NCI-H748 (cell line): ENCODE data around the gene TNKS1BP1.
"Not testable (repeated sequence)": the region's sequence is repeated elsewhere in the genome, so short reads cannot be mapped to it uniquely, and the experiment has no call there.

Experiments used
- DNase-seq: peaks from one replicate; lab custom pipeline; 2025; ENCODE audit not compliant: unreplicated experiment; lab: John Stamatoyannopoulos, UW

TNKS1BP1 gene

DNA sequence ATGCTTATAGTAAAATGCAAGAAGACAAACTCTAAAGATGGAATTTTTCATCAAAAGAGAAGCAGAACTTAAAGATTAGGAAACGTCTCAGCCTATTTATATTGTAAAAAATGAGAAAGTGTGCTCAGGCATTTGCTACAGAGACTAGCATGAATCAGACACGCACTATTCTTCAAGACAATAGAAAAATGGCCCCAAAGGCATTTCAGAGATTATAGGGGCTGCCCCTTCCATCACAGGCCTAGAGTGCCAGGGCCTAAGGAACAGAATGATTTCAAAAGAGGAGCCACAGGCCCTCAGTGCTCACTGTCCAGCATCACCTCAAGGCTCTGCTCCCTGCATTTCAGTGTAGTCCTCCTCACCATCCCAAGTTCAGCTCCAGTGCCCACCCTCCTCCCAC lies 27.5 kb downstream of the TNKS1BP1 start:
- no peak for DNase-seq

DNA sequence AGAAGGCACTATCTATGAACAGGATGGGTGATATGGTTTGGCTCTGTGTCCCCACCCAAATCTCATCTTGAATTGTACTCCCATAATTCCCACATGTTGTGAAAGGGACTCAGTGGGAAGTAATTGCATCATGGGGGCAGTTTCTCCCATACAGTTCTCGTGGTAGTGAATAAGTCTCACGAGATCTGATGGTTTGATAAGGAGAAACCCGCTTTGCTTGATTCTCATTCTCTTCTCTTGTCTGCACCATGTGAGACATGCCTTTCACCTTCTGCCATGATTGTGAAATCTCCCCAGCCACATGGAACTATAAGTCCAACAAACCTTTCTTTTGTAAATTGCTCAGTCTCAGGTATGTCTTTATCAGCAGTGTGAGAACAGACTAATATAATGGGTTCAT lies 28.5 kb downstream of the TNKS1BP1 start:
- not testable (repeated sequence) for DNase-seq

DNA sequence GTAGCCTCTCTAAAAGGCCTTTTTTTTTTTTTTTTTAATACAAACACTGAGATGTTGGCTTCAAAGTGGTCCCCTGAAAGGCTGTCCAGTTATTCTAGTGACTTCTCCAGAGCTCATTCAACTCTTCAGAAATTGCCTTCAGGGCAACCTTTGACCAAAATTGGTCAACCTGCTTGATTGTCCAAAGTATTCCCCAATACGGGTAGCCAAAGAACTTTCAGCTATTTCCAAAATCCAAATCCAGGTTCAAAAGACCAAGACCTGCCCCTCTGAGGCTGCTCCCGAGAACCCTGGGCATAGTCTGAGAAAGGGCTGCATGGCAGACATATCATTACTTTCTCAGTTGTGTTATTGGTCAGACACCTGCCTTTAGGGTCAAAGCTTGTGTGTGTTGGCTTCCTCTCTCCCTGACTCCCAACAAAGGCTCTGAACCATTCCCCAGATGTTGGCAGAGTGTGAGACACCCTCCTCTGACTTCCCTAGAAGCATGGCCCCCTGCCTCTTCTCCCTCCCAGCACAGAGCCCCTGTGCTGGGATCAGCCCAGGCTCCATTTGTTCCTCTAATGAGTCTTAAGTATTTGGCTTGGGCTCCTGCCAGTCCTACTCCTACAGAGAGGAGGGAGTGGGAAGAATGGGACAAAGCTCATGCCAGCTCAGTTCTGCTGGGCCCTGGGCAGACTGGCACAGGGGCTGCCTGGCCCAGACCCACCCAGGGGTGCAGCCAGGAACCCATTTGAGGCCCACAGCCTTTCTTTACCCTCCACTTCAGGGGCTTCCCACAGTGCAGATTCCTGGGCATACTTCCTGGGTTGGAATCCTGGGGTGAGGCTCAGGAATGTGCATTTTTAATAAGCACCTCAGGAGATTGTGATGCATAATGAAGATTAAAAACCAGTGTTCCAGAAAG lies 30.3 kb downstream of the TNKS1BP1 start:
- DNase-seq: peak; percentile 12

DNA sequence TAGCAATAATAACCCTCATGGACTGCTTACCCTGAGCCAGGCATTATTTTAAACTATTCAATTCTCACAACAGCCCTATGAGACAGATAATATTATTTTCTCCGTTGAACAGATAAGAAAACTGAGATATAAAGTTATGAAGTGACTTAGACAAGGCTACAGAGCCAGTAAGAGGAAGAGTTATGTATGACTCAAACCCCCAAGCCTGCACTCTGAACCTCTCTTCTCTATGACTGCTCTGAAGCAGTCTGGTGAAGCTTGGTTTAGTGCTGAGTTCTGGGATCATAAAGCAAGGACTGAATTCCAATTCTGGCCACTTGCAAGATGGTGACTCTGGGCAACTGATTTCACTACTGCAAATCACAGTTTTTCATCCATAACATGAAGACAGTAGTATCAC lies 34.5 kb downstream of the TNKS1BP1 start:
- no peak for DNase-seq

DNA sequence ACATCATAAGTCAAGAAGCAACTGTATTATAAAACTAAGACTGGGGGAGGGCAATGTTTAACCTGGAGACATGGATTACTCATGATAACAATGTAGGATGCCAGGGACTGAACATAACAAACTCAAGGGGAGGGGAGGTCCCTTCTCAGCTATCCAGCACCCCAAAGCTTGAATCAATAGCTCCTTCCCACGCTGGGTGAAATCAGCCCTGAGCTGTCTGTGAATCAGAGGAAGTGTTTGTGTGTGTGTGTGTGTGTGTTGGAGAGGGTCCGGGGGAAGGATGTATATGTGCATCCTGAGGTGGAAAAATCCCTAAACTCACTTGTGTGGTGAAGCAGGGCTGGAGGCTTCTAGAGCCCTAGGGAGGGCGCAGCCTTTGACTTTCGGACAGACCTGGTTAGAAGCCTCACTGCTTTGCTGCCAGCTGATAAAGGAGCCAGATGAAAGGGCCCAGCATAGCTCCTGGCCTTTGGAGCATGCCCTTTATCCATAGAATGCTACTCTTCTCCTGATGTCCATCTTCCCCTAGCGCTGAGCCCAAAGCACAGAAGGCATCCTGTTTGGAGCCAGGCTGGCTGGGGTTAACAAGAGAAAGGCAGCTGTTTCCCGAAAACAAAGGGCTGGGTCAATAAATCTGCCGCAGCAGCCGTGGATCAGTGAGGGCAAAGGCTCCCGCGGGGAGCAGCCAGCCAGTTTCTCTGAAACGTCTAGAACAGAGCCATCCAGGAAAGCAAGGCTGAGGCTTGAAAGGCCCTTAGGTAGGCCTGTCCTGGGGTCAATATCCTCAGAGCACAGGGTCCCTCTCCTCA lies 35.8 kb downstream of the TNKS1BP1 start:
- DNase-seq: peak; percentile 84

DNA sequence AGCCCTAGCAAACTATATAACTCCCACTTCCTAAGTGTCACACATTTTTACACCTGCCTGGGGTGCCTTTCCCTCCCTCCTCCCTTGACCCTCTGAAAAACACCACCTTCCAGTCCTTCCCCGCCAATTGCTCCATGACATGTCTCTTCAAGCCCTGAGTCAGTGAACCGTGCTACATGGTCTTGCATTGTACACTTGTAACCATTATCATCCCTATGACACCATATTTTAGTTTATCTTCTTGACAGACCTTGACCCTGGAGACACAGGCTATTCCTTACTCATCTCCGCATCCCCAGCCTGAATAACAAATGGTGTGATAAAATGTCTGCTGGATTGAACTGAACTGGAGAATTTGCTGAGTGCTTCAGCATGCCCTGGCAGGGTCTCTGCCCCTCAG lies 36.9 kb downstream of the TNKS1BP1 start:
- DNase-seq: no peak

DNA sequence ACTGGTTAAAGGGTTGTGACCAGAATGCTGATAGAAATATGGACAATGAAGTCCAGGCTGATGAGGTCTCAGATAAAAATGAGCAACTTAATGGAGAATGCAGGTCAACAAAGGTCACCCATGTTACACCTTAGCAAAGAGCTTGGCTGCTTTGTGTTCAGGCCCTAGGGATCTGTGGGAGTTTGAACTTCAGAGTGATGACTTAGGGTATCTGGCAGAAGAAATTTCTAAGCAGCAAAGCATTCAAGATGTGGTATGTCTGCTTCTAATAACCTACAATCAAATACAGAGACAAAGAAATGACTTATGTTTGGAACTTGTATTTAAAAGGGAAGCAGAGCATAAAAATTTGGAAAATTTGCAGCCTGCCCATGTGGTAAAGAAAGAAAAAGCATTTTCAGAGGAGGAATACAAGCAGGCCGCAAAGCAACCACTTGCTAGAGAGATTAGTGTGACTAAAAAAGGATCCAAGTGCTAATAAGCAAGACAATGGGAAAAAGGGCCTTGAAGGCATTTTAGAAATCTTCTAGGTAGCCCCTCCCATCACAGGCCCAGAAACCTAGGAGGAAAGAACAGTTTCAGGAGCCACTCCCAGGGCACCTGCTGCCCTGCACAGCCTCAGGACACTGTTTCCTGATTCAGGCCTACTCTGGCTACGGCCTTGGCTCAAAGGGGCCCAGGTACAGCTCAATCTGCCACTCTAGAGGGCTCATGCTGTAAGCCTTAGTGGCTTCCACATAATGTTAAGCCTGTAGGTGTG lies 41.3 kb downstream of the TNKS1BP1 start:
- DNase-seq: no peak

DNA sequence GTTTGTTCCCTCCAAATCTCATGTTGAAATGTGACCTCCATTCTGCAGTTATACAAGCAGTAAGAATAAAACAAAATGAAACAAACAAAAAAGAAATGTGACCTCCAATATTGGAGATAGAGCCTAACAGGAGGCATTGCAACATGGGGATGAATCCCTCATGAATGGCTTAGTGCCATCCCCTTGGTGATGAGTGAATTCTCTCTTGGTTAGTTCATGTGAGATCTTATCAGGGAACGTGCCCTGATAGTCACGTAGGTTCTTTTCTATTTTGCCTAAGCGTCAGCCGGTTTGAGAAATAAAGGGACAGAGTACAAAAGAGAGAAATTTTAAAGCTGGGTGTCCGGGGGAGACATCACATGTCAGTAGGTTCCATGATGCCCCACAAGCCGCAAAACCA lies 43.2 kb downstream of the TNKS1BP1 start:
- not testable (repeated sequence) for DNase-seq

DNA sequence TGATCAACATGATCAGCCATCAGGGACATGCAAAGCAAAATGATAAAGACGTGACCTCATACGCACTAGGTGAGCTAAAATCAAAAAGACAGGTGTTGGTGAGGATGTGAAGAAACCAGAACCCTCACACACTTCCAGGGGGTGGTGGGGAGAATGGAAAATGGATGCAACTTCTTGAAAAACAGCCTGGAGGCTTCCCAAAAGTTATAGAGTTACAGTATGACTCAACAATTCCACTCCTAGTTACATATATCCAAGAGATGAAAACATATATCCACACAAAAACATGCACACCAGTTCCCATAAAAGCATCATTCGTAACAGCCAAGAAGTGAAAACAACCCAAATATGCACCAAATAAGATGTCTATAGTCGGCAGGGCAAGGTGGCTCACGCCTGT lies 45.6 kb downstream of the TNKS1BP1 start:
- DNase-seq: no peak

DNA sequence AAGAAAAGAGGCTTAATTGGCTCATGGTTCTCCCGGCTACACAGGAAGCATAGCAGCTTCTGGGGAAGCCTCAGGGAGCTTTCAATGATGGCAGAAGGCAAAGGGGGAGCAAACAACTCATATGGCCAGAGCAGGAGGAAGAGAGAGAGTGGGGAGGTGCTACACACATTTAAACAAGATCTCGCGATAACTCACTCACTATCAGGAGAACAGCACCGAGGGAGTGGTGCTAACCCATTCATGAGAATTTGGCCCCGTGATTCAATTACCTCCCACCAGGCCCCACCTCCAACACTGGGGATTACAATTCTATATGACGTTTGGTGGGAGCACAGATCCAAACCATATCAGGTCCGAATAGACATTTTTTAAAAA lies 46.0 kb downstream of the TNKS1BP1 start:
- DNase-seq: no peak

DNA sequence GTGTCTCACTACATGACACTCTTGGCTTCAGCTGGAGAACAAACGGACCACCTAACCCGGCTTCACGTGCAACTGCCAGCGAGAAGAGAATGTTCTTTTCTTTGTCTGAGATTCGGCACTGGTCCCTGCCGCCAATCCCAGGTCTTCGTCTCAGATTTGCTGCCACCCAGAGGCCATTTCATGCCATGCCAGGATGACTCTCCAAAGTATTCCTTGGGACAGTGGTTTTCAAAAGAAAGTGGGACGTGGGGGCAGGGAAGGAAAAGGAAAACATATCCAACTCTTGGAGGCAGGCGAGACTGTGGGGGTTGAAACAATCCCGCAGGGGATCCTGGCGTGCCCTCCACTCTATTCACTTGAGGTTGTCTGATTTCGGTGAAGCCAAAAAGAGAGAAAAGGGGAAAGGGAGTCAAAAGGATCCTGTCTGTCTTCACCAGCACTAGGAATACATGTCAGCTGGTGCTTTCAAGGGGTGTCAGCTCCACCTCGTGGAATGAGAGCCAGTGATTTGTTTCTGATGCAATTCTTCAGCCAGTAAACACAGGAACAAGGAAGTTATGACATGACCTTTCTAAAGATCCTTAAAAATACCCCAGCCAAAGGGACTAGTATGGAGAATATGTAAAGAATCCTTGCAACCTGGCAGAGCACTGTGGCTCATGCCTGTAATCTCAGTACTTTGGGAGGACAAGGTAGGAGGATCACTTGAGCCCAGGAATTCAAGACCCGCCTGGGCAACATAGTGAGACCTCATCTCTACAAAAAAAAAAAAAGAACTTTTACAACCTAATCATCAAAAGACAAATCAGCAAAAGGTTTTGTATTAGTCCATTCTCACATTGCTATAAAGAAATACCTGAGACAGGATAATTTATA lies 46.7 kb downstream of the TNKS1BP1 start:
- peak; percentile 70 for DNase-seq

DNA sequence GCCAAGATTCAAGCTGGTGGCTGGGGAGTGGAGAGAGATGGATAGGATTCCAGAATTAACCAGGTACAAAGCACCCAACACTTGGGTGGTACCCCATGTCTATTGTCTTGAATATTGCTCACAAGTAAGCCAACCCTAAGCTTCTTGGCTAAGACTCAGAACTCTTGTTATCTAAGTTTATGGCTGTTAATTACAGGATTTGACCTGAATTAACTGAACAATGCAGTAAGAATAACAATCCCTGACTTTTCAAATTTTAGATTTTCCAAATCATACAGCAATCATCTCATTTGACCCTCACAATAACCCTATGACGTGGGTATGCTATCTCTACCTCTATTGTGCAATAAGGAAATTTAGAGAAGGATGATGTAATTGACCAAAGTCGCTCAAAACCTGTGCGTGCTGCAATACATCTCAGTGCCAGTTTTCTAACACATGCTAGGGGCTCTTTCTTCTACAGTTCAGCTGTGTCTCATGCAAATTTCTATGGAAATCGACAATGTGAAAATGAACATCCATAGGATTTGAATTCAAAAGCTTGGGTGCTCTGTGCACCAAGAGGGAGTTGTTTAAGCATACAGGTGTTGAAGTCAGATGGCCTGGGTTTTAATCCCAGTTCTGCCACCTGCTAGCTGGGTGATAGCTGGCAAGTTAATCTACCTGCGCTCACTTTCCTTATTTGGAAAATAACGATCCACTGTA lies 47.6 kb downstream of the TNKS1BP1 start:
- peak; percentile 30 for DNase-seq

DNA sequence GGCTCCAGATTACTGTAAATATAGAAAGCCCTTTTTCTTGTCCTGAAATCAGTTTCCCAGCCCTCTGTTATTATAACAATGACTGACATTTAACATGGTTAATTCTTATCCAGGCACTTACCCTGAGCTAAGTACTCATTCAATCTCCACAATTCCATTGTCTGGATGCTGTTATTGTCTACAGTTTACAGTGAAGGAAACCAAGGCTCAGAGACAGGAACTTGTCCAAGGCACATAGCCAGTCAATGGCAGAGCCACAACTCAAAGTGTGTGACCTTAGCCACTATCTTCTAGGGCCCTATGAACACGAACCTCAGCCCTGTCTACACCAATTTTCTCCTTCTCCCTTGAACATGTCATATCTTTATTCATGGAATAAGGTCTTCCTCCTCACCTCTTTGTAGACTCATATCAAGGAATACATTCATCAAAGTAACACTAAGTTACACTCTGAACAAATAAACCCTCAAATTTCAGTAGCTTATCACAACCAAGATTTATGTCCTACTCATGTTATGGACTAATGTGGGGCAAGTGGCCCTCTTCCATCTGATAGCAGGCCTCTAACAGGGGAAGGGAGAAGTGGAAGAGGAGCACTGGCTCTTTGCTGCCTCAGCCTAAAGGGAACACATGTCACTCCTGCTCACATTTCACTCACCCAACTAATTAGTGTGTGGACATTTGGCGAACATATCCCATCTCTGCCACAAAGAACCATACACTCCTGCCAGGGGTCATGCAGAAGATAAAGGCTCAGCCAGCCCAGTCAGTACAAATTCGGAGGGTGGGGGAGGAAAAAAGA lies 48.4 kb downstream of the TNKS1BP1 start:
- no peak for DNase-seq

DNA sequence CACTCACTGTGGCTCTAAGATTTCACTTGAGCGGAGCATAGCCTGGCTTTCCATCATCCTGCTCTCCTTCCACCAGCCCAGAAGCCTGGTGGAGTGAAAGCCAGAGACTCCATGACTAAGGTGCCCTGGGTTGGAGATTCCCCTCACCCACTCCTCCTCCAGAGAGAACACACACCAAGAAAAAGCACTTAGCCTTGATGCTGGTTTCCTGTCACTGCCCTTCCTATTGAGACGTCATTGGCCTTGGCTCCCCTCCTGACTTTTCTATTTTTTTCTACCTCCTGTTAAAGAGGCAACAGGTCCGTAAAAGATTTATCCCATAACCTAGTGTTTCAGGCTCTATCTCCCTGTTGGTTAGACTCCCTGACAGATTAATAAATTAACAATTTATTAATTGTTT lies 49.2 kb downstream of the TNKS1BP1 start:
- no peak for DNase-seq

DNA sequence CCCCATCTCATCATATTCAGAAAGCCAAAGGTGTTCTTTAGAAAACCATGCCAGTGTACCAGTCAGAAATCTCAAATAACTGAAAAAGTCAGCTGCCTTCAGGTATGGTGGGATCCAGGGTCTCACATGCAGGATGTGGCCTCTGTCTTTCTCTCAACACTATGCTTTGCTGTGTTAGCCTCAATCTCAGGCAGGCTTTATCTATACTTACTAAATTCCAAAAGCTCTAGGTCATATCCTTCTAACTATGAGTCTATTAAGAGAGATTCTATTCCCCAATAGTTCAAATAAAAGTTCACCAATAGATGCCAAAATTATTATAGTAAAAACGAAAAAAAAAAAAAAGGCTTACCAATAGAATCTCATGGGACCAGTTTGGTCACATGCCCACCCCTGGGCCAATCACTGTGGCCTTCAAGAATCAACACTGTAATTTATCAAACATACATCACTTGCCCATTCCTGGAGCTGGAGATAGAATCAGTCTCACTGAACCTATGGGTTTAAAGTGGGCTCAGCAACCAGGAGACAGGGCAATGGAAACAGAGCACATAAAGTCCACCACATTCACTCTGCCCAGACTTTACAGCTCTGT lies 49.8 kb downstream of the TNKS1BP1 start:
- DNase-seq: no peak

DNA sequence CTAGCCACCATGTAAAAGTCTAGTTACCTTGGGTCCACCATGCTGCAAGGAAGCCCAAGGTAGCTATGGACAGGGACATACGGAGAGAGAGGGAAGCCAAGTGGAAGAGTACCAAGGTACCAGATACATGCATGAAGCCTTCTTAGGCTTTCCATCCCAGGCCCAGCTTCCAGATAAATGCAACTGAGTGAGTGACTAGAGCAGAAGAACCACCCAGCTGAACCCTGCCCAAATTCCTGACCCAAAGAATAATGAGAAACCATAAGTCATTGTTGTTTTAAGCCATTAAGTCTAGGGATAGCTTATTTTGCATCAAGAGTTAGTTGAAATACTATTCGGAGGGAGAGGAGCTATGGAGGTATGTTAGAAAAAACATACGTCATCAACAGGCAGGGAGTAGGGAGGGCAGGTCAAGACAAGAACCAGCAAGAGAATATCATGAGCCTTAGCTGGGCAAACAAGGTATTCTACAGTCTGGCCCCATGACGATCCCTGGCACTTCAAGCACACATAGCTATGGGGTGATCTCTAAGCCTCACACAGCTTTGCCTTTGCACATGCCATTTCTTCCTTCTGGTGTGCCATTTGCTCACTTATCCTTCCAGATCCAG lies 51.2 kb downstream of the TNKS1BP1 start:
- no peak for DNase-seq

DNA sequence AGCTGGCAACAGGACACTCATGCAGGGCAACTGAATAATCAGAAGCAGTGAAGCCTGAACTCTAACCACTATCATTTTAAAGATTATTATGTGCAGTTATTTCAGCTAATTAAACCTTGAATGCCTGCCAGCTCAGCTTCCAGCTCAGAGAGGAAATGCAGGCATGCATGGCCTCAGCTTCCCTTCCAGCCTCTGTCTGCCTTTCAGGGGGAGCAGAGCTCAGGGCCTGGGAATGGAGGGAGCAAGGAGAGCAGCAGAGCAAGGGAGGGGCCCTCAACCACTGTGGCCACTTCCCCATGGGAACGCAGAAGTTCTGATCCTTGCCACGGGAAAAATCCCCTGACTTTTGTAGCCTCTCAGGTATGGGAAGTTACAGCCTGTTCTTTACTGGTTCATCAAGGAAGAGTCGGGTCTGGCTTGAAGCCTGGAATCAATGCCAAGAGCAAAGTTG lies 55.2 kb downstream of the TNKS1BP1 start:
- peak; percentile 39 for DNase-seq

DNA sequence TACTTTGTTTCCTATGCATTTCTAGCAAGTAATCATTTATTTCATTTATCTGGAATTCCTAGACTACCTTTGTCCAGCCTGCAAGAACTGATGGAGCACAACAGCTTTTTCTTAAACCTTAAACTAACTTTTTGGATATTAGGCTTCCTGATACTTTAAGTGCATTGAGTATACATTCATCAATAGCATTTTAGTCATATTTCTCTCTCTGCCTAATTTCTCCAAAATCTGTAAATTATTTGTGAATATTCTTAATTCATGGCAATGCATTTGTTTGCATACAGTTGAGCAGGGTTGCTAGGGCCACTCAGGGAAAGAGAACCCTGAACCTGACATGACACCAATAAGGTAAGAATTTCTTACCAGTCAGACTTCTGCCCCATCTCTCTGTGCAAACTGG lies 58.6 kb downstream of the TNKS1BP1 start:
- no peak for DNase-seq
